Measurements from ENCODE around the gene SH3GL3. TPM values are rescaled to one million over a fixed set of nuclear protein-coding genes. Genes with fewer than 3 reads are reported as not detected.

Gene SH3GL3
- total RNA-seq, 4 donors from 2014 or later: 0.34 to 1.2 TPM; not detected in 2

DNA sequence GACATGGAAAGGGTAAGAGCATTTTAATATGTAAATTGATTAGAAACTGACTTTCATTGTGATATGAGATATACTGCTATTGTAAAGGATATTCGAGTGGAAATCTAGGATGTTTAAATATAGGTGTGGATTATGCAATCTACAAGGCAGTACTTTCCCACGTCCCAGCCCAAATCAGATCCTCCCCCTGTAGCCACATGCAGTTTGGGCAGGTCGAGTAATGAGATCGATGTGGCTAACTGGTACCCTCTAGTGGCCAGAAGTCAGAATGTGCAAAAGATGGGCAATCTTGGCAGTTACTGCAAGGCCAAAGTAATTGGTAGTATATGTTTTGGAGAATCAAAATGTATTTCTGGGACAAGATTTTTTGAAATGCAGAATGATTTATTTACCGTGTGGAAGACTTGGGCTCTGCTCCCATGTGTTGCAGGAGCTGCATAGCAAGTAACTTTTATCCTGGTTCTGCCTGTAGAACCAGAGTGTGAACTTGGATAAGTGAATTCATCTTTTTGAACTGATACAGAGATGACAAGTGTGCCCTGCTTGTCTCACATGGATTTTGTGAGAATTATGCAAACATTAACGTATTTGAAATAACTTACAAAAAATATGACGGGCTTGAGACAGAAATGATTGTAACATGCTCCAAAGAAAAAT, 112.3 kb downstream of the SH3GL3 start:
- 7% methylated on average over 7 of the region's 7 CpGs for WGBS
- no peaks in the 10 kb centered on the region for H3K36me3 ChIP-seq
- DNase-seq (ENCODE audit: low spot score in 2 of 2): no peak
- H3K27me3 ChIP-seq: no peaks in the 10 kb centered on the region
- no peaks in the 10 kb centered on the region for H3K9me3 ChIP-seq
- peaks cover 2% of the 10 kb centered on the region for H3K4me1 ChIP-seq
- no peak overlapping the region for H3K27ac ChIP-seq
- no peak overlapping the region for H3K4me3 ChIP-seq
- no peak for TF ChIP-seq EP300 (IDR thresholded peaks at IDR 0.05)
- TF ChIP-seq POLR2A (IDR thresholded peaks at IDR 0.05): no peak
- no peak for TF ChIP-seq POLR2AphosphoS5 (IDR thresholded peaks at IDR 0.05)
- TF ChIP-seq, protein P1, sequence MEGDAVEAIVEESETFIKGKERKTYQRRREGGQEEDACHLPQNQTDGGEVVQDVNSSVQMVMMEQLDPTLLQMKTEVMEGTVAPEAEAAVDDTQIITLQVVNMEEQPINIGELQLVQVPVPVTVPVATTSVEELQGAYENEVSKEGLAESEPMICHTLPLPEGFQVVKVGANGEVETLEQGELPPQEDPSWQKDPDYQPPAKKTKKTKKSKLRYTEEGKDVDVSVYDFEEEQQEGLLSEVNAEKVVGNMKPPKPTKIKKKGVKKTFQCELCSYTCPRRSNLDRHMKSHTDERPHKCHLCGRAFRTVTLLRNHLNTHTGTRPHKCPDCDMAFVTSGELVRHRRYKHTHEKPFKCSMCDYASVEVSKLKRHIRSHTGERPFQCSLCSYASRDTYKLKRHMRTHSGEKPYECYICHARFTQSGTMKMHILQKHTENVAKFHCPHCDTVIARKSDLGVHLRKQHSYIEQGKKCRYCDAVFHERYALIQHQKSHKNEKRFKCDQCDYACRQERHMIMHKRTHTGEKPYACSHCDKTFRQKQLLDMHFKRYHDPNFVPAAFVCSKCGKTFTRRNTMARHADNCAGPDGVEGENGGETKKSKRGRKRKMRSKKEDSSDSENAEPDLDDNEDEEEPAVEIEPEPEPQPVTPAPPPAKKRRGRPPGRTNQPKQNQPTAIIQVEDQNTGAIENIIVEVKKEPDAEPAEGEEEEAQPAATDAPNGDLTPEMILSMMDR (IDR thresholded peaks at IDR 0.05): peak; percentile 16 to 63

DNA sequence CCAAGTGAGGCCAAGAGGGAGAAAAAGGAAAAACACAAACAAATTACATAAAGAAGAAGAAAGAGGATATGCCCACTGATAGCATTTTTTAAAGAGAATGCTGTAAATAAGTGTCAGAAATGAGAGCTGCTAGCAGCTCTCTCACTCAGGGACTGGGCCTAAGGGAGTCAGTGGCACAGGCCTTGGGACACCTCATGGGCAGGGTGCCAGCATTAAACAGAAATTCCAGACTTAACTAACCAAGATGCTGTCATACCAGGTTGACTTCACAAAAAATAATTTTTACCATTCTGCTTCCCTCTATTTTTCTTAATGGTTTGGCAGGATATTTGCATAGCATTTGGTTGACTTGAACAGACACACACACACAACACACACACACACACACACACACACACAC, 114.5 kb downstream of the SH3GL3 start:
- TF ChIP-seq, protein P1 (IDR thresholded peaks at IDR 0.05): no peak
- TF ChIP-seq POLR2AphosphoS5 (IDR thresholded peaks at IDR 0.05) (no peak), EP300 (IDR thresholded peaks at IDR 0.05) (no peak), POLR2A (IDR thresholded peaks at IDR 0.05) (no peak)
- H3K36me3 ChIP-seq: no peaks in the 10 kb centered on the region
- peaks cover 2% of the 10 kb centered on the region for H3K4me1 ChIP-seq

DNA sequence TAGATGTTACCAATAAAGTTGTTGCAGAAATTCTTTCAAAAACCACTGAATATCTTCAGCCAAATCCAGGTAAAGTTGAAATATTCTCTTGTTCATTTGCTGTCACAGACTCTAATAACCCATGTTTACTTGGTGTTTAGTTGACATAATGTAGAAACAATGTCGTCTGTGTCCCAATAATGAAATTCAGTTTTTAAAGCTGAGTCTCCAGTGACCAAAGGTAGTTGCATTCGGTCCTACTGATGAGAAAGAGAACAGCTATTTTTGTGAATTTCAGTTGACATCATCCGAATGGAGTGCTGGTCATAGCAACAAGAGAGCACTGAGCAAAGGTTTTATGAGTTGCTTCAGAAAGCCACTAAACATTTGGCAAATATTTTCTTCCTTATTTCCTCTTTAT, 118.0 kb downstream of the SH3GL3 start:
- DNase-seq (ENCODE audit: low spot score in 2 of 2): no peak

More for the DNA sequence above, 114.5 kb downstream of the SH3GL3 start:
- no peaks in the 10 kb centered on the region for H3K27me3 ChIP-seq
- no peak overlapping the region for H3K27ac ChIP-seq
- H3K9me3 ChIP-seq: no peaks in the 10 kb centered on the region
- H3K4me3 ChIP-seq: no peak overlapping the region
- no peak for DNase-seq (ENCODE audit: low spot score in 2 of 2)

DNA sequence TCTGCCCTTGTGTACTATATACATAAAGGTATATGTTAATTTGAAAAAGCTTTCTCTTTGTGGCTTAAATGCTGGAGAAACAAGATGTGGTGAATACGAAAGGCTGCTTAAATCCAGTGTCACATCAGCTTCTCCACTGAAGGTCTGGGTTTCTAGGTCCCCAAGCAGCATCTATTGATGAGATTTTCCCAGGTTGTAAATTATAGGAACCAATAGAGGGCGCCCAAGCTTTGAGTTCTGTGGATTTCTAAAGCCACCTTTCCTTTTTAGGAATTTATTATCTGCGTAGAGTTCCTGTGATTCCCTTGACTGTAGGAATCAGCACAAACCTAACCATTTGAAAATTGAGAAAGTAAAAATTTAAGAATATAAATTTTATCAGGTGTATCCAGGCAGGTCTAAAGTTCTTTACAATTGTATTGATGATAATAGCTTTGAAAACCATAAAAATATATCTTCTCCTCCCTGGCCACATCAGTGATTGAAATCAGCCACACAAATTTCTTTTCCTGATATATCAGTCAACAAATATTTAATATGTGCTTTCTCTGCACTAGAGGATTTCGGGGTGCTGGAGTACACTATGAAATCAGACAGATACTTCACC, 118.5 kb downstream of the SH3GL3 start:
- DNase-seq (ENCODE audit: low spot score in 2 of 2): no peak

More for the DNA sequence above, 118.0 kb downstream of the SH3GL3 start:
- H3K4me1 ChIP-seq: no peaks in the 10 kb centered on the region
- no peaks in the 10 kb centered on the region for H3K9me3 ChIP-seq
- no peak for TF ChIP-seq POLR2A (IDR thresholded peaks at IDR 0.05)
- no peak for TF ChIP-seq POLR2AphosphoS5 (IDR thresholded peaks at IDR 0.05)
- TF ChIP-seq EP300 (IDR thresholded peaks at IDR 0.05): no peak
- TF ChIP-seq, protein P1 (IDR thresholded peaks at IDR 0.05): no peak
- WGBS: 71% methylated on average over 3 of the region's 3 CpGs
- H3K27me3 ChIP-seq: no peaks in the 10 kb centered on the region
- no peaks in the 10 kb centered on the region for H3K36me3 ChIP-seq
- H3K4me3 ChIP-seq: no peak overlapping the region
- H3K27ac ChIP-seq: no peak overlapping the region

DNA sequence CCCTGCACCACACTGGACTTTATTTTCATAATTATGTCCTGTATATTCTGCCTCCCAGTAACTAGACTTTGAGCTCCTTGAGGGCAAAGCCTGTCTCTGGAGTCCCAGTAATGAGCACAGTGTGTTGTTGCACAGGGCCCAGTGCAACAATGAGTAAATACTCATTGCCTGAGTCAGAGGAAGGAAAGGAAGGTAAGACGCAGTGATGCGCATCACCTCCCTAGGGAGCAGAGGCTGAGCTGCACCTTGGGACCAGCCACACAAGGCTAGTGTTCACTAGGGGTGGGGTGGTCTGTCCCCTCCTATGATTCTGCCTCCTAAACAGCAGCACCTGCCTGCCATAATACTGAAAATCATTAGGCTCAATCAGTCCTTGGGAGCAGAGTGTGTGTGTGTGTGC, 120.2 kb downstream of the SH3GL3 start:
- Histone ChIP-seq H3K36me3 (no peaks in the 10 kb centered on the region), H3K9me3 (no peaks in the 10 kb centered on the region), H3K4me3 (no peak overlapping the region), H3K27ac (no peak overlapping the region), H3K27me3 (no peaks in the 10 kb centered on the region), H3K4me1 (no peaks in the 10 kb centered on the region)
- TF ChIP-seq EP300 (IDR thresholded peaks at IDR 0.05) (no peak), POLR2AphosphoS5 (IDR thresholded peaks at IDR 0.05) (no peak), POLR2A (IDR thresholded peaks at IDR 0.05) (no peak)
- TF ChIP-seq, protein P1 (IDR thresholded peaks at IDR 0.05): no peak
- 49% methylated on average over 2 of the region's 2 CpGs for WGBS
- no peak for DNase-seq (ENCODE audit: low spot score in 2 of 2)

More for the DNA sequence above, 118.5 kb downstream of the SH3GL3 start:
- no peaks in the 10 kb centered on the region for H3K9me3 ChIP-seq
- H3K27me3 ChIP-seq: no peaks in the 10 kb centered on the region
- 21% methylated on average over 4 of the region's 4 CpGs for WGBS
- no peaks in the 10 kb centered on the region for H3K4me1 ChIP-seq
- TF ChIP-seq POLR2A (IDR thresholded peaks at IDR 0.05): no peak
- TF ChIP-seq, protein P1 (IDR thresholded peaks at IDR 0.05): peak in 1 of 2 donors; percentile 42
- no peaks in the 10 kb centered on the region for H3K36me3 ChIP-seq
- no peak overlapping the region for H3K27ac ChIP-seq
- no peak overlapping the region for H3K4me3 ChIP-seq
